ENCODE results near the gene TMED9. TPM values are rescaled to one million over a fixed set of nuclear protein-coding genes. Genes with fewer than 3 reads are reported as not detected.

TMED9 gene
- total RNA-seq, 8 experiments from 2014 or later = 74.7 to 166 (median 94.9) TPM

GRCh38 chr5:177602458-177602830 lies 10.4 kb downstream of the TMED9 start:
- ATAC-seq (replicated peaks in 6 of 8) = no peak

GRCh38 chr5:177603631-177604030 lies 11.6 kb downstream of the TMED9 start:
- WGBS, 10 experiments = 57 to 100% (median 77%) methylated on average over 1 to 6 of the region's 8 CpGs; no CpG with 5 or more reads in 6 of the 10 experiments
- H3K27ac ChIP-seq = no peak overlapping the region
- no peak overlapping the region for H3K4me3 ChIP-seq
- H3K4me1 ChIP-seq (replicated peaks in 1 of 2) = peaks cover 10 to 19% of the 10 kb centered on the region in 2 donors
- no peak for ATAC-seq (replicated peaks in 6 of 8)
- in situ Hi-C loops (cut with MboI; ENCODE audit: low pct_unique_long_range_greater_than_20kb in 2 of 9, low sequenced_read_pairs in 9 of 9, unreplicated experiment in 9 of 9) = loop anchor here in 1 of 9 experiments (25.0 kb wide), 1 partner anchor 559 kb away; the partner anchor contains the start of gene NHP2

More at GRCh38 chr5:177602458-177602830, 10.4 kb downstream of the TMED9 start:
- WGBS, 10 experiments = 65 to 100% (median 80%) methylated on average over 1 to 4 of the region's 4 CpGs; no CpG with 5 or more reads in 5 of the 10 experiments
- in situ Hi-C loops (cut with MboI; ENCODE audit: low pct_unique_long_range_greater_than_20kb in 2 of 9, low sequenced_read_pairs in 9 of 9, unreplicated experiment in 9 of 9) = loop anchor here in 1 of 9 experiments (25.0 kb wide), 1 partner anchor 560 kb away; the partner anchor contains the start of gene NHP2
- H3K27ac ChIP-seq = no peak overlapping the region
- peaks cover 10 to 12% of the 10 kb centered on the region in 2 donors for H3K4me1 ChIP-seq (replicated peaks in 1 of 2)
- no peak overlapping the region for H3K4me3 ChIP-seq

- WGBS, 10 experiments = 60% methylated on average over 1 of the region's 27 CpGs; no CpG with 5 or more reads in 9 of the 10 experiments
- ATAC-seq (replicated peaks in 6 of 8) = no peak
- in situ Hi-C loops (cut with MboI; ENCODE audit: low pct_unique_long_range_greater_than_20kb in 2 of 9, low sequenced_read_pairs in 9 of 9, unreplicated experiment in 9 of 9) = loop anchor here in 1 of 9 experiments (25.0 kb wide), 1 partner anchor 558 kb away; the partner anchor contains the start of gene NHP2
These were observed 12.1 kb downstream of the TMED9 start for GRCh38 chr5:177604116-177604521.

GRCh38 chr5:177604656-177605055 lies 12.7 kb downstream of the TMED9 start:
- Histone ChIP-seq H3K27ac (no peak overlapping the region), H3K4me3 (no peak overlapping the region), H3K4me1 (replicated peaks in 1 of 2) (peaks cover 10 to 19% of the 10 kb centered on the region in 2 donors)
- no CpG with 5 or more reads among the region's 5 CpGs for WGBS, 10 experiments
- ATAC-seq (replicated peaks in 6 of 8) = no peak
- in situ Hi-C loops (cut with MboI; ENCODE audit: low pct_unique_long_range_greater_than_20kb in 2 of 9, low sequenced_read_pairs in 9 of 9, unreplicated experiment in 9 of 9) = loop anchor here in 1 of 9 experiments (25.0 kb wide), 1 partner anchor 558 kb away; the partner anchor contains the start of gene NHP2

More at GRCh38 chr5:177604116-177604521, 12.1 kb downstream of the TMED9 start:
- Histone ChIP-seq H3K4me1 (replicated peaks in 1 of 2) (peaks cover 10 to 19% of the 10 kb centered on the region in 2 donors), H3K27ac (no peak overlapping the region), H3K4me3 (no peak overlapping the region)

GRCh38 chr5:177605078-177605477 lies 13.1 kb downstream of the TMED9 start:
- ATAC-seq (replicated peaks in 6 of 8) = no peak
- Histone ChIP-seq H3K27ac (no peak overlapping the region), H3K4me3 (no peak overlapping the region), H3K4me1 (replicated peaks in 1 of 2) (peaks cover 10 to 19% of the 10 kb centered on the region in 2 donors)
- 20 to 75% (median 60%) methylated on average over 1 to 2 of the region's 5 CpGs; no CpG with 5 or more reads in 5 of the 10 experiments for WGBS, 10 experiments
- in situ Hi-C loops (cut with MboI; ENCODE audit: low pct_unique_long_range_greater_than_20kb in 2 of 9, low sequenced_read_pairs in 9 of 9, unreplicated experiment in 9 of 9) = loop anchor here in 1 of 9 experiments (25.0 kb wide), 1 partner anchor 557 kb away; the partner anchor contains the start of gene NHP2

- 78 to 100% (median 80%) methylated on average over 1 to 3 of the region's 6 CpGs; no CpG with 5 or more reads in 7 of the 10 experiments for WGBS, 10 experiments
- Histone ChIP-seq H3K4me1 (replicated peaks in 1 of 2) (peaks cover 10 to 19% of the 10 kb centered on the region in 2 donors), H3K4me3 (no peak overlapping the region), H3K27ac (no peak overlapping the region)
- in situ Hi-C loops (cut with MboI; ENCODE audit: low pct_unique_long_range_greater_than_20kb in 2 of 9, low sequenced_read_pairs in 9 of 9, unreplicated experiment in 9 of 9) = loop anchor here in 1 of 9 experiments (25.0 kb wide), 1 partner anchor 557 kb away; the partner anchor contains the start of gene NHP2
- ATAC-seq (replicated peaks in 6 of 8) = no peak
These were observed 13.7 kb downstream of the TMED9 start for GRCh38 chr5:177605667-177606066.

GRCh38 chr5:177606071-177607051 lies 14.4 kb downstream of the TMED9 start:
- no peak for ATAC-seq (replicated peaks in 6 of 8)
- in situ Hi-C loops (cut with MboI; ENCODE audit: low pct_unique_long_range_greater_than_20kb in 2 of 9, low sequenced_read_pairs in 9 of 9, unreplicated experiment in 9 of 9) = loop anchor here in 1 of 9 experiments (25.0 kb wide), 1 partner anchor 556 kb away; the partner anchor contains the start of gene NHP2
- peaks cover 3 to 14% of the 10 kb centered on the region in 2 donors for H3K4me1 ChIP-seq (replicated peaks in 1 of 2)
- H3K4me3 ChIP-seq = no peak overlapping the region
- peak overlapping the region in 1 of 2 donors; percentile 54 for H3K27ac ChIP-seq
- 60 to 100% (median 92%) methylated on average over 1 to 5 of the region's 22 CpGs; no CpG with 5 or more reads in 6 of the 10 experiments for WGBS, 10 experiments

GRCh38 chr5:177607115-177607451 lies 15.1 kb downstream of the TMED9 start:
- H3K27ac ChIP-seq = peak overlapping the region in 1 of 2 donors; percentile 54
- WGBS, 10 experiments = 0 to 76% (median 20%) methylated on average over 1 to 6 of the region's 11 CpGs; no CpG with 5 or more reads in 7 of the 10 experiments
- no peak for ATAC-seq (replicated peaks in 6 of 8)
- in situ Hi-C loops (cut with MboI; ENCODE audit: low pct_unique_long_range_greater_than_20kb in 2 of 9, low sequenced_read_pairs in 9 of 9, unreplicated experiment in 9 of 9) = loop anchor here in 1 of 9 experiments (25.0 kb wide), 1 partner anchor 555 kb away; the partner anchor contains the start of gene NHP2
- no peak overlapping the region for H3K4me3 ChIP-seq
- H3K4me1 ChIP-seq (replicated peaks in 1 of 2) = peaks cover 0 to 13% of the 10 kb centered on the region in 2 donors

- ATAC-seq (replicated peaks in 6 of 8) = peak; percentile 87 to 96 (median 90)
- H3K27ac ChIP-seq = peak overlapping the region in 1 of 2 donors; percentile 54
- H3K4me3 ChIP-seq = no peak overlapping the region
- in situ Hi-C loops (cut with MboI; ENCODE audit: low pct_unique_long_range_greater_than_20kb in 2 of 9, low sequenced_read_pairs in 9 of 9, unreplicated experiment in 9 of 9) = loop anchor here in 1 of 9 experiments (25.0 kb wide), 1 partner anchor 555 kb away; the partner anchor contains the start of gene NHP2
- WGBS, 10 experiments = 0 to 40% (median 9%) methylated on average over 1 to 9 of the region's 15 CpGs; no CpG with 5 or more reads in 6 of the 10 experiments
- peaks cover 0 to 13% of the 10 kb centered on the region in 2 donors for H3K4me1 ChIP-seq (replicated peaks in 1 of 2)
These were observed 15.6 kb downstream of the TMED9 start for GRCh38 chr5:177607452-177608192.

GRCh38 chr5:177608243-177609075 lies 16.5 kb downstream of the TMED9 start:
- no peak for ATAC-seq (replicated peaks in 6 of 8)
- in situ Hi-C loops (cut with MboI; ENCODE audit: low pct_unique_long_range_greater_than_20kb in 2 of 9, low sequenced_read_pairs in 9 of 9, unreplicated experiment in 9 of 9) = loop anchor here in 1 of 9 experiments (25.0 kb wide), 1 partner anchor 554 kb away; the partner anchor contains the start of gene NHP2
- Histone ChIP-seq H3K4me1 (replicated peaks in 1 of 2) (peaks cover 0 to 13% of the 10 kb centered on the region in 2 donors), H3K27ac (peak overlapping the region in 1 of 2 donors; percentile 4), H3K4me3 (no peak overlapping the region)
- WGBS, 10 experiments = 68 to 100% (median 86%) methylated on average over 2 to 11 of the region's 37 CpGs; no CpG with 5 or more reads in 6 of the 10 experiments
